ENCODE results near the gene ZBTB3. TPM values are rescaled to one million over a fixed set of nuclear protein-coding genes. Genes with fewer than 3 reads are reported as not detected.

The ZBTB3 gene
- total RNA-seq, 1 experiment from 2014 or later = 9.7 TPM

GRCh38 chr11:62709247-62710000 lies 44.5 kb downstream of the ZBTB3 start:
- CTCF ChIA-PET = interaction anchor here (1.1 kb wide), 1 partner anchor 44 kb away, joined by 3 read pairs; the partner anchor contains the start of gene ZBTB3
- intact Hi-C loops (cut with micrococcal nuclease; ENCODE audit: unreplicated experiment) = no loop called here
- DNase-seq = peak; percentile 72
- BruUV-seq (replicated peaks) = no TSS peak
- TF ChIP-seq, protein P1, sequence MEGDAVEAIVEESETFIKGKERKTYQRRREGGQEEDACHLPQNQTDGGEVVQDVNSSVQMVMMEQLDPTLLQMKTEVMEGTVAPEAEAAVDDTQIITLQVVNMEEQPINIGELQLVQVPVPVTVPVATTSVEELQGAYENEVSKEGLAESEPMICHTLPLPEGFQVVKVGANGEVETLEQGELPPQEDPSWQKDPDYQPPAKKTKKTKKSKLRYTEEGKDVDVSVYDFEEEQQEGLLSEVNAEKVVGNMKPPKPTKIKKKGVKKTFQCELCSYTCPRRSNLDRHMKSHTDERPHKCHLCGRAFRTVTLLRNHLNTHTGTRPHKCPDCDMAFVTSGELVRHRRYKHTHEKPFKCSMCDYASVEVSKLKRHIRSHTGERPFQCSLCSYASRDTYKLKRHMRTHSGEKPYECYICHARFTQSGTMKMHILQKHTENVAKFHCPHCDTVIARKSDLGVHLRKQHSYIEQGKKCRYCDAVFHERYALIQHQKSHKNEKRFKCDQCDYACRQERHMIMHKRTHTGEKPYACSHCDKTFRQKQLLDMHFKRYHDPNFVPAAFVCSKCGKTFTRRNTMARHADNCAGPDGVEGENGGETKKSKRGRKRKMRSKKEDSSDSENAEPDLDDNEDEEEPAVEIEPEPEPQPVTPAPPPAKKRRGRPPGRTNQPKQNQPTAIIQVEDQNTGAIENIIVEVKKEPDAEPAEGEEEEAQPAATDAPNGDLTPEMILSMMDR (IDR thresholded peaks at IDR 0.05; ENCODE audit: unreplicated experiment) = no peak
- peaks cover 47% of the 10 kb centered on the region for H3K4me1 Mint-ChIP-seq (ENCODE audit: low read depth, unreplicated experiment)
- peak overlapping the region; percentile 64 for H3K4me3 Mint-ChIP-seq (ENCODE audit: low read depth, unreplicated experiment)
- H3K9me3 Mint-ChIP-seq (ENCODE audit: low read depth, unreplicated experiment) = no peaks in the 10 kb centered on the region
- no peaks in the 10 kb centered on the region for H3K27me3 Mint-ChIP-seq (ENCODE audit: unreplicated experiment)
- H3K36me3 Mint-ChIP-seq (ENCODE audit: insufficient read depth, unreplicated experiment) = peaks cover 93% of the 10 kb centered on the region
- H3K27ac Mint-ChIP-seq (ENCODE audit: unreplicated experiment) = peak overlapping the region; percentile 82

GRCh38 chr11:62708793-62709192 lies 45.2 kb downstream of the ZBTB3 start:
- Mint-ChIP-seq H3K36me3 (ENCODE audit: insufficient read depth, unreplicated experiment) (peaks cover 86% of the 10 kb centered on the region), H3K27me3 (ENCODE audit: unreplicated experiment) (no peaks in the 10 kb centered on the region), H3K4me3 (ENCODE audit: low read depth, unreplicated experiment) (peak overlapping the region; percentile 64), H3K27ac (ENCODE audit: unreplicated experiment) (peak overlapping the region; percentile 82), H3K4me1 (ENCODE audit: low read depth, unreplicated experiment) (peaks cover 41% of the 10 kb centered on the region), H3K9me3 (ENCODE audit: low read depth, unreplicated experiment) (no peaks in the 10 kb centered on the region)
- TF ChIP-seq, protein P1 (IDR thresholded peaks at IDR 0.05; ENCODE audit: unreplicated experiment) = no peak
- no TSS peak for BruUV-seq (replicated peaks)
- CTCF ChIA-PET = no interaction called here
- DNase-seq = no peak
- intact Hi-C loops (cut with micrococcal nuclease; ENCODE audit: unreplicated experiment) = no loop called here

- H3K36me3 Mint-ChIP-seq (ENCODE audit: insufficient read depth, unreplicated experiment) = peaks cover 82% of the 10 kb centered on the region
- H3K9me3 Mint-ChIP-seq (ENCODE audit: low read depth, unreplicated experiment) = no peaks in the 10 kb centered on the region
- H3K4me3 Mint-ChIP-seq (ENCODE audit: low read depth, unreplicated experiment) = peak overlapping the region; percentile 64
- TF ChIP-seq, protein P1 (IDR thresholded peaks at IDR 0.05; ENCODE audit: unreplicated experiment) = no peak
- intact Hi-C loops (cut with micrococcal nuclease; ENCODE audit: unreplicated experiment) = no loop called here
- peak overlapping the region; percentile 82 for H3K27ac Mint-ChIP-seq (ENCODE audit: unreplicated experiment)
- BruUV-seq (replicated peaks) = no TSS peak
- CTCF ChIA-PET = no interaction called here
- H3K27me3 Mint-ChIP-seq (ENCODE audit: unreplicated experiment) = no peaks in the 10 kb centered on the region
- peaks cover 37% of the 10 kb centered on the region for H3K4me1 Mint-ChIP-seq (ENCODE audit: low read depth, unreplicated experiment)
- DNase-seq = no peak
These were observed 45.6 kb downstream of the ZBTB3 start for GRCh38 chr11:62708392-62708791.

- no TSS peak for BruUV-seq (replicated peaks)
- TF ChIP-seq, protein P1 (IDR thresholded peaks at IDR 0.05; ENCODE audit: unreplicated experiment) = no peak
- intact Hi-C loops (cut with micrococcal nuclease; ENCODE audit: unreplicated experiment) = no loop called here
- H3K9me3 Mint-ChIP-seq (ENCODE audit: low read depth, unreplicated experiment) = no peaks in the 10 kb centered on the region
- DNase-seq = no peak
- CTCF ChIA-PET = no interaction called here
- H3K4me1 Mint-ChIP-seq (ENCODE audit: low read depth, unreplicated experiment) = peaks cover 26% of the 10 kb centered on the region
- H3K36me3 Mint-ChIP-seq (ENCODE audit: insufficient read depth, unreplicated experiment) = peaks cover 76% of the 10 kb centered on the region
- H3K27ac Mint-ChIP-seq (ENCODE audit: unreplicated experiment) = peak within 1 kb of the TSS; percentile 86
- H3K4me3 Mint-ChIP-seq (ENCODE audit: low read depth, unreplicated experiment) = peak within 1 kb of the TSS; percentile 98
- no peaks in the 10 kb centered on the region for H3K27me3 Mint-ChIP-seq (ENCODE audit: unreplicated experiment)
These were observed 46.6 kb downstream of the ZBTB3 start, which contains the start of the genes BSCL2 and GNG3 for GRCh38 chr11:62707277-62707861. BSCL2 (minus strand) TSS chr11:62707424; CDS start chr11:62707195, 229 bp downstream. GNG3 (plus strand) TSS chr11:62707676; CDS start chr11:62708296, 620 bp downstream.
